Peyer's patch (tissue), 4 donors: ENCODE measurements around the gene PRLH. TPM values are rescaled to one million over a fixed set of nuclear protein-coding genes. Genes with fewer than 3 reads are reported as not detected.

Experiments used
- DNase-seq, 3 donors: peaks; one replicate each; pipeline ENCODE4 v3.0.0-alpha.2; 2017 to 2019
- H3K27ac ChIP-seq, 4 donors: fragments of 200-600 bp; sonication (generic); one replicate each; pipeline ENCODE4 v1.5.1; 2016 to 2019
- H3K27me3 ChIP-seq, 2 donors: fragments of 200-600 bp; sonication (generic); one replicate each; pipeline ENCODE4 v1.5.1; 2019
- H3K36me3 ChIP-seq, 3 donors: fragments of 200-600 bp; sonication (generic); one replicate each; pipeline ENCODE4 v1.5.1; 2016 to 2019
- H3K4me1 ChIP-seq, 4 donors: fragments of 200-600 bp; sonication (generic); one replicate each; pipeline ENCODE4 v1.5.1; 2016 to 2019
- H3K4me3 ChIP-seq, 4 donors: fragments of 200-600 bp; sonication (generic); 1 replicate in 3 of 4; 2 replicates in 1 of 4; pipeline ENCODE4 v1.5.1; 2016 to 2019; ENCODE audit warnings: mild to moderate bottlenecking in 1 of 4
- H3K9me3 ChIP-seq, 4 donors: fragments of 200-600 bp; sonication (generic); one replicate each; pipeline ENCODE4 v1.5.1; 2016 to 2019; ENCODE audit warnings: mild to moderate bottlenecking in 1 of 4
- CTCF ChIP-seq, 6 experiments: fragments of 450-650 bp in 4 of 6; fragments of 200-600 bp in 2 of 6; sonication (generic) in 1 of 6; IDR thresholded peaks; one replicate each; pipeline ENCODE4 v1.5.1; 2017 to 2019; ENCODE audit warnings: antibody characterized with exemption in 6 of 6, mild to moderate bottlenecking in 3 of 6, moderate library complexity in 1 of 6
- POLR2A ChIP-seq, 2 donors: fragments of 450-650 bp; IDR thresholded peaks; one replicate each; pipeline ENCODE4 v1.5.1; 2017; ENCODE audit warnings: antibody characterized with exemption in 2 of 2, mild to moderate bottlenecking in 2 of 2, moderate library complexity in 2 of 2
- total RNA-seq, 4 donors: library from RNA; depleted of rRNA; stranded (reverse); fragments of >200 nt; gene quantifications; one replicate each; pipeline ENCODE4 v1.1.0, GENCODE V29; 2016

Gene PRLH
- total RNA-seq, 4 donors from 2014 or later, result not detected

GRCh38 chr2:237532160-237532559, 34.2 kb upstream of the PRLH start:
- Histone ChIP-seq H3K27me3 (no peaks in the 10 kb centered on the region), H3K27ac (no peak overlapping the region), H3K4me1 (no peaks in the 10 kb centered on the region), H3K9me3 (no peaks in the 10 kb centered on the region), H3K4me3 (no peak overlapping the region), H3K36me3 (no peaks in the 10 kb centered on the region)
- no peak for TF ChIP-seq POLR2A (IDR thresholded peaks at IDR 0.05)
- TF ChIP-seq CTCF (IDR thresholded peaks at IDR 0.05), result no peak
- DNase-seq, result no peak

GRCh38 chr2:237533668-237534161, 32.7 kb upstream of the PRLH start:
- Histone ChIP-seq H3K4me3 (no peak overlapping the region), H3K36me3 (no peaks in the 10 kb centered on the region), H3K27ac (no peak overlapping the region), H3K9me3 (no peaks in the 10 kb centered on the region), H3K27me3 (no peaks in the 10 kb centered on the region), H3K4me1 (no peaks in the 10 kb centered on the region)
- no peak for TF ChIP-seq CTCF (IDR thresholded peaks at IDR 0.05)
- no peak for DNase-seq

- Histone ChIP-seq H3K36me3 (no peaks in the 10 kb centered on the region), H3K4me3 (no peak overlapping the region), H3K27me3 (no peaks in the 10 kb centered on the region), H3K4me1 (no peaks in the 10 kb centered on the region), H3K27ac (no peak overlapping the region), H3K9me3 (no peaks in the 10 kb centered on the region)
- DNase-seq, result no peak
- TF ChIP-seq POLR2A (IDR thresholded peaks at IDR 0.05), result no peak
- TF ChIP-seq CTCF (IDR thresholded peaks at IDR 0.05), result no peak
Observed at GRCh38 chr2:237534380-237534779, 32.0 kb upstream of the PRLH start.

GRCh38 chr2:237535385-237536082, 30.8 kb upstream of the PRLH start:
- Histone ChIP-seq H3K4me1 (peaks cover 0 to 5% (median 0%) of the 10 kb centered on the region in 4 donors), H3K36me3 (no peaks in the 10 kb centered on the region), H3K27ac (no peak overlapping the region), H3K4me3 (no peak overlapping the region), H3K27me3 (no peaks in the 10 kb centered on the region), H3K9me3 (no peaks in the 10 kb centered on the region)
- no peak for DNase-seq
- no peak for TF ChIP-seq POLR2A (IDR thresholded peaks at IDR 0.05)
- no peak for TF ChIP-seq CTCF (IDR thresholded peaks at IDR 0.05)

- H3K36me3 ChIP-seq, result no peaks in the 10 kb centered on the region
- no peak overlapping the region for H3K4me3 ChIP-seq
- no peak for DNase-seq
- H3K27ac ChIP-seq, result no peak overlapping the region
- no peak for TF ChIP-seq POLR2A (IDR thresholded peaks at IDR 0.05)
- no peak for TF ChIP-seq CTCF (IDR thresholded peaks at IDR 0.05)
- no peaks in the 10 kb centered on the region for H3K9me3 ChIP-seq
- no peaks in the 10 kb centered on the region for H3K27me3 ChIP-seq
- peaks cover 0 to 10% (median 0%) of the 10 kb centered on the region in 4 donors for H3K4me1 ChIP-seq
Observed at GRCh38 chr2:237536083-237536415, 30.3 kb upstream of the PRLH start.
